OCI-LY7 (cell line): ENCODE results near the gene PDK2. TPM values are rescaled to one million over a fixed set of nuclear protein-coding genes. Genes with fewer than 3 reads are reported as not detected.

ENCODE experiments used
- BruUV-seq: library from RNA; stranded (reverse); fragments of 400-500 nt; replicated peaks from 2 replicates; lab custom pipeline; 2021; lab: Mats Ljungman, UMichigan
- CTCF ChIA-PET: fragments of 300-600 bp; sonication (Branson Sonifier 250); formaldehyde crosslinking; loops from one replicate; lab custom pipeline; 2022; ENCODE audit warnings: antibody characterized with exemption; ENCODE audit not compliant: unreplicated experiment; lab: Charles Lee
- POLR2A ChIA-PET: fragments of 300-600 bp; sonication (Branson Sonifier 250); formaldehyde crosslinking; loops from one replicate; lab custom pipeline; 2022; ENCODE audit warnings: antibody characterized with exemption; lab: Charles Lee
- DNase-seq: peaks from one replicate; pipeline ENCODE4 v3.0.0-alpha.2; 2015; ENCODE audit warnings: low spot score
- H2AFZ ChIP-seq: fragments of 200-600 bp; sonication (generic), shearing (Covaris generic); 2 replicates; pipeline ENCODE4 v1.6.1; 2014; ENCODE audit warnings: mild to moderate bottlenecking, antibody characterized with exemption, low read length, moderate library complexity
- H3K27ac ChIP-seq: fragments of 200-600 bp; sonication (generic); 2 replicates; pipeline ENCODE4 v1.5.1; 2014; ENCODE audit warnings: mixed run types, low read depth, mild to moderate bottlenecking, moderate library complexity, low read length, inconsistent platforms; ENCODE audit not compliant: poor library complexity, severe bottlenecking
- H3K36me3 ChIP-seq: fragments of 200-600 bp; sonication (generic); 2 replicates; pipeline ENCODE4 v1.6.1; 2014; ENCODE audit warnings: mild to moderate bottlenecking, antibody characterized with exemption, low read length, moderate library complexity, mixed read lengths; ENCODE audit not compliant: insufficient read depth
- H3K4me1 ChIP-seq: fragments of 200-600 bp; sonication (generic); 2 replicates; pipeline ENCODE4 v1.5.1; 2014; ENCODE audit warnings: mild to moderate bottlenecking, low read length; ENCODE audit not compliant: insufficient read depth, poor library complexity, severe bottlenecking
- H3K4me2 ChIP-seq: fragments of 200-600 bp; sonication (generic); 2 replicates; pipeline ENCODE4 v1.6.1; 2014; ENCODE audit warnings: mild to moderate bottlenecking, low read length
- H3K4me3 ChIP-seq: fragments of 200-600 bp; sonication (generic); 2 replicates; pipeline ENCODE4 v1.5.1; 2014; ENCODE audit warnings: mild to moderate bottlenecking, low read depth, low read length; ENCODE audit not compliant: poor library complexity, severe bottlenecking
- H3K79me2 ChIP-seq: fragments of 200-600 bp; sonication (generic); 2 replicates; pipeline ENCODE4 v1.6.1; 2016; ENCODE audit warnings: low read depth, mild to moderate bottlenecking, low read length, moderate library complexity, mixed read lengths; ENCODE audit not compliant: insufficient read depth
- H3K9me2 ChIP-seq: fragments of 200-600 bp; sonication (generic); 2 replicates; pipeline ENCODE4 v1.6.1; 2016; ENCODE audit warnings: mild to moderate bottlenecking, low read length, mixed read lengths; ENCODE audit not compliant: insufficient read depth
- H3K9me3 ChIP-seq: fragments of 200-600 bp; sonication (generic); 2 replicates; pipeline ENCODE4 v1.6.1; 2014; ENCODE audit warnings: mild to moderate bottlenecking, mixed run types, low read length, mixed read lengths
- H4K20me1 ChIP-seq: fragments of 200-600 bp; sonication (generic); 2 replicates; pipeline ENCODE4 v1.6.1; 2014; ENCODE audit warnings: mild to moderate bottlenecking, antibody characterized with exemption, low read length, moderate library complexity, mixed read lengths; ENCODE audit not compliant: insufficient read depth
- EZH2phosphoT487 ChIP-seq: fragments of 200-600 bp; sonication (generic); IDR thresholded peaks from 2 replicates; pipeline ENCODE4 v1.6.1; 2018; ENCODE audit warnings: low read depth, borderline replicate concordance, mild to moderate bottlenecking, mixed run types, antibody characterized with exemption, low read length, moderate library complexity, mixed read lengths
- intact Hi-C: fragments of 100-400 bp; cut with micrococcal nuclease; formaldehyde crosslinking; loops from one replicate; pipeline ENCODE4 v1.10.0; 2022; ENCODE audit not compliant: unreplicated experiment
- total RNA-seq, 2 experiments: library from RNA; depleted of rRNA in 1 of 2; stranded (reverse); fragments of >200 nt in 1 of 2; shearing (Covaris generic) in 1 of 2; gene quantifications; 2 replicates each; pipeline ENCODE4 v1.2.3, GENCODE V29; 2014 to 2022
- TF ChIP-seq, protein P1 (sequence below): fragments of 200-600 bp; sonication (generic); conservative IDR thresholded peaks from 2 replicates; pipeline ENCODE4 v1.5.1; 2014; ENCODE audit warnings: mild to moderate bottlenecking, antibody characterized with exemption, low read length, moderate library complexity, mixed read lengths

PDK2 gene
- total RNA-seq, 2 experiments from 2014 or later: 21.8 to 27.7 TPM

DNA sequence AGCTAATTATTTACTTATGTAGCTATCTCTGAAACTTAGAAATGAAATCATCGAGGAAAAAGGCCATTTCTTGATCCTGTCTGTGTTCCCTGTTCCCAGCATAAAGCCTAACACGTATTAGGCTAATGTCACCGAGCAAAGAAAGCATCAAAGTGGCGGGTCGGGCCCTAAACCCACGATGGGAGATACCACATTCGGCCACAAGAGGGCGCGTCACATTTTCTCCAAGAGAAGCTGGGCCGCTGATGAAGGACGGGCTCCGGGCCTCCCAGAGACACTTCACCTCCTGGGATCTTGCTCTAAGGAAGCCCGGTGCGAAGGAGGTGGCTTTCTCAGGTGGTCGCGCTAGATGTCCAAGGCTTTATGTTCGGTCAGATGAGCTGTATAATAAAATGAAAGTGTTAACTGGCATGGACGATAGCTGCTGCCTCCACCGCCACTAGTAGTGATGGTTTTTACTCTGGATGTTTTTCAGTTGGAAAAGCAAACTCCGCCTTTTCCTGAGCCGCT lies 853 bp upstream of the PDK2 start:
- no peaks in the 10 kb centered on the region for H3K79me2 ChIP-seq
- ChIA-PET CTCF (interaction anchor here (0.6 to 1.8 kb wide), 8 partner anchors 16 to 710 kb away, joined by 3 to 8 read pairs (median 3); partner anchors contain the start of gene ITGA3), POLR2A (interaction anchor here (0.6 to 1.4 kb wide), 5 partner anchors 38 to 248 kb away, joined by 3 to 5 read pairs (median 3); partner anchors contain the start of gene ITGA3)
- H3K27ac ChIP-seq: peak overlapping the region; percentile 57
- H2AFZ ChIP-seq: peak overlapping the region; percentile 98
- intact Hi-C loops: loop anchor here (1.0 to 2.0 kb wide), 4 partner anchors 57 to 203 kb away; partner anchors contain the start of gene PPP1R9B
- H3K4me2 ChIP-seq: peak overlapping the region; percentile 97
- BruUV-seq: no TSS peak
- peaks cover 20% of the 10 kb centered on the region for H3K4me1 ChIP-seq
- peak overlapping the region; percentile 94 for H3K4me3 ChIP-seq
- peaks cover 6% of the 10 kb centered on the region; the same call in 1 of the 2 replicates for H3K36me3 ChIP-seq
- TF ChIP-seq, protein P1, sequence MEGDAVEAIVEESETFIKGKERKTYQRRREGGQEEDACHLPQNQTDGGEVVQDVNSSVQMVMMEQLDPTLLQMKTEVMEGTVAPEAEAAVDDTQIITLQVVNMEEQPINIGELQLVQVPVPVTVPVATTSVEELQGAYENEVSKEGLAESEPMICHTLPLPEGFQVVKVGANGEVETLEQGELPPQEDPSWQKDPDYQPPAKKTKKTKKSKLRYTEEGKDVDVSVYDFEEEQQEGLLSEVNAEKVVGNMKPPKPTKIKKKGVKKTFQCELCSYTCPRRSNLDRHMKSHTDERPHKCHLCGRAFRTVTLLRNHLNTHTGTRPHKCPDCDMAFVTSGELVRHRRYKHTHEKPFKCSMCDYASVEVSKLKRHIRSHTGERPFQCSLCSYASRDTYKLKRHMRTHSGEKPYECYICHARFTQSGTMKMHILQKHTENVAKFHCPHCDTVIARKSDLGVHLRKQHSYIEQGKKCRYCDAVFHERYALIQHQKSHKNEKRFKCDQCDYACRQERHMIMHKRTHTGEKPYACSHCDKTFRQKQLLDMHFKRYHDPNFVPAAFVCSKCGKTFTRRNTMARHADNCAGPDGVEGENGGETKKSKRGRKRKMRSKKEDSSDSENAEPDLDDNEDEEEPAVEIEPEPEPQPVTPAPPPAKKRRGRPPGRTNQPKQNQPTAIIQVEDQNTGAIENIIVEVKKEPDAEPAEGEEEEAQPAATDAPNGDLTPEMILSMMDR: peak; percentile 96
- no peak for TF ChIP-seq EZH2phosphoT487
- no peaks in the 10 kb centered on the region for H3K9me2 ChIP-seq
- DNase-seq: peak; percentile 89
- no peaks in the 10 kb centered on the region for H4K20me1 ChIP-seq
- no peaks in the 10 kb centered on the region for H3K9me3 ChIP-seq

DNA sequence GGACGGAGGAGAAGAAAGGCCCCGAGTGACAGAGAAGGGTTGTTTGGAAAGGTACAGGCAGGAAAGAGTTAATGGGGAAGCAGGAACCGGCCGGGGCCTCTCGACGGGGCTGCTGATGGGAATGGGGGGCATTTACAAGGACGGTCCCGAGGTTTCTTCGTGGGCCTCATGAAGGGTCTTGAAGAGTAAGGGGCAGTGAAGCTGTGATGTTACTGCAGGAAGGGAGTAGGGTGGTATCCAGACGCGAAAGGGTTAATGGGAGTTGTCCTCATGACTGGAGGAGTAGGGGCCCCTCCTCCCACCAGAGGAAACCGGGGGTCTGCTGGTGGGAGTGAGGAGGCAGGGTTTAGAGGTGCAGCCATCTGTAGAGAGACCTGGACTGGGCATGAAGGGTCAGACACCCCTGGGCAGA lies 481 bp downstream of the PDK2 start:
- peak; percentile 35 for DNase-seq
- POLR2A ChIA-PET: no interaction called here
- TF ChIP-seq, protein P1: no peak
- no peak for TF ChIP-seq EZH2phosphoT487
- Histone ChIP-seq H3K4me3 (peak overlapping the region; percentile 94), H3K4me2 (peak overlapping the region; percentile 87), H3K4me1 (peaks cover 20% of the 10 kb centered on the region), H3K36me3 (no peaks in the 10 kb centered on the region), H3K9me2 (no peaks in the 10 kb centered on the region), H3K79me2 (no peaks in the 10 kb centered on the region), H2AFZ (peak overlapping the region; percentile 87), H3K9me3 (no peaks in the 10 kb centered on the region), H3K27ac (peak overlapping the region; percentile 40), H4K20me1 (no peaks in the 10 kb centered on the region)
- BruUV-seq: no TSS peak
- CTCF ChIA-PET: no interaction called here
- intact Hi-C loops: loop anchor here (1.0 to 2.0 kb wide), 3 partner anchors 39 to 69 kb away; partner anchors contain the start of genes ITGA3 and PPP1R9B

DNA sequence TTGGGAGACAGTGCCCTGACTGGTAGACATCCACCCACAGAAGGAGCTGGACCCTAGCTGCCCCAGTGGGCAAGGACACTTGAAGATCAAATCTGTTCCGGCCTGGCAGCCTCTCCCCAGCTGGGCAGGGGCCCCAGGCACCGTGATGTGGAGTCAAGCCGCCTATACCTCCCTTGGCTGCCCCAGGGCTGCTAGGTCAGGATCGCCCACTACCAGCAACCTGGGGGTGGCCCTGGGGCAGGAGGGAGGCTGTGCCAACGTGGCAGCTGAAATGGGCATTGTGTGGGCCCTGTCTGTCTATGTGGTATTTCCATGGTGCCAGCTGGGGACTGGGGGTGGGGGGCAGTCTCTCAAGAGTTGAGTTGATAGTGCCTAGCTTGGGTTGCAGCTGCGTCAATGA lies 941 bp downstream of the PDK2 start:
- H3K9me2 ChIP-seq: no peaks in the 10 kb centered on the region
- no TSS peak for BruUV-seq
- ChIA-PET CTCF (no interaction called here), POLR2A (no interaction called here)
- no peaks in the 10 kb centered on the region for H4K20me1 ChIP-seq
- no peak overlapping the region for H2AFZ ChIP-seq
- H3K79me2 ChIP-seq: no peaks in the 10 kb centered on the region
- H3K4me2 ChIP-seq: peak overlapping the region; percentile 87
- no peak for DNase-seq
- H3K36me3 ChIP-seq: no peaks in the 10 kb centered on the region
- peaks cover 20% of the 10 kb centered on the region for H3K4me1 ChIP-seq
- H3K4me3 ChIP-seq: peak overlapping the region; percentile 94
- no peak for TF ChIP-seq EZH2phosphoT487
- TF ChIP-seq, protein P1: no peak
- no peak overlapping the region for H3K27ac ChIP-seq
- intact Hi-C loops: no loop called here
- no peaks in the 10 kb centered on the region for H3K9me3 ChIP-seq
